Measurements from ENCODE around the gene ANAPC13.

GRCh38 chr3:134522541-134522940, 36.8 kb upstream of the ANAPC13 start:
- no peak for TF ChIP-seq POLR2A (IDR thresholded peaks at IDR 0.05)
- no peak for TF ChIP-seq POLR2AphosphoS5 (IDR thresholded peaks at IDR 0.05; ENCODE audit: insufficient read depth in 1 of 2, low read depth in 1 of 2)
